ENCODE results near the gene CLTCL1.
"Not testable (repeated sequence)": the region's sequence is repeated elsewhere in the genome, so short reads cannot be mapped to it uniquely, and the experiment has no call there.

Gene CLTCL1

GRCh38 chr22:19216579-19216978 is 74.9 kb downstream of the CLTCL1 start:
- DNase-seq, result no peak

GRCh38 chr22:19215360-19215759 is 76.2 kb downstream of the CLTCL1 start:
- DNase-seq, result no peak

GRCh38 chr22:19214078-19214473 is 77.4 kb downstream of the CLTCL1 start:
- no peak for DNase-seq

GRCh38 chr22:19213442-19214077 is 78.0 kb downstream of the CLTCL1 start:
- DNase-seq, result no peak

GRCh38 chr22:19213001-19213400 is 78.5 kb downstream of the CLTCL1 start:
- no peak for DNase-seq

GRCh38 chr22:19212302-19212870 is 79.1 kb downstream of the CLTCL1 start:
- DNase-seq, result no peak

GRCh38 chr22:19210188-19210587 is 81.3 kb downstream of the CLTCL1 start:
- DNase-seq, result no peak

- DNase-seq, result no peak
Measured at GRCh38 chr22:19208287-19208847, 83.2 kb downstream of the CLTCL1 start.

GRCh38 chr22:19207884-19208283 is 83.6 kb downstream of the CLTCL1 start:
- no peak for DNase-seq

- no peak for DNase-seq
Measured at GRCh38 chr22:19207401-19207808, 84.1 kb downstream of the CLTCL1 start.

- DNase-seq, result no peak
Measured at GRCh38 chr22:19206287-19206686, 85.2 kb downstream of the CLTCL1 start.

- DNase-seq, result no peak
Measured at GRCh38 chr22:19204640-19205039, 86.9 kb downstream of the CLTCL1 start.

GRCh38 chr22:19203834-19204233 is 87.7 kb downstream of the CLTCL1 start:
- DNase-seq, result no peak

GRCh38 chr22:19202799-19203186 is 88.7 kb downstream of the CLTCL1 start:
- not testable (repeated sequence) for DNase-seq

- DNase-seq, result no peak
Measured at GRCh38 chr22:19201869-19202798, 89.4 kb downstream of the CLTCL1 start.

- DNase-seq, result no peak
Measured at GRCh38 chr22:19201130-19201868, 90.2 kb downstream of the CLTCL1 start.

- DNase-seq, result no peak
Measured at GRCh38 chr22:19199479-19199878, 92.0 kb downstream of the CLTCL1 start.

- no peak for DNase-seq
Measured at GRCh38 chr22:19197997-19198865, 93.3 kb downstream of the CLTCL1 start.

- DNase-seq, result no peak
Measured at GRCh38 chr22:19196841-19197612, 94.5 kb downstream of the CLTCL1 start.

GRCh38 chr22:19195796-19196731 is 95.5 kb downstream of the CLTCL1 start:
- DNase-seq, result no peak
